ENCODE measurements around the gene NFX1. TPM values are rescaled to one million over a fixed set of nuclear protein-coding genes. Genes with fewer than 3 reads are reported as not detected.

NFX1 gene
- total and polyA plus RNA-seq, 10 of the 15 experiments (the other 5 are each of a cell fraction or from before 2014, with no cell fraction given) = 11.9 to 45.1 (median 36.1) TPM

GRCh38 chr9:33273972-33274328 is 16.4 kb upstream of the NFX1 start (continued):
- TF ChIP-seq MTA3 (IDR thresholded peaks at IDR 0.05; ENCODE audit: borderline replicate concordance, low read length) (no peak), KLF5 (IDR thresholded peaks at IDR 0.05; ENCODE audit: partially characterized antibody) (no peak), SUZ12 (IDR thresholded peaks at IDR 0.05; ENCODE audit: unreplicated experiment) (no peak), ZNF622 (IDR thresholded peaks at IDR 0.05) (no peak), RELB (IDR thresholded peaks at IDR 0.05; ENCODE audit: low read depth) (no peak), ZNF207 (IDR thresholded peaks at IDR 0.05; ENCODE audit: borderline replicate concordance) (no peak), KDM1A (IDR thresholded peaks at IDR 0.05; ENCODE audit: borderline replicate concordance) (no peak), SKIL (IDR thresholded peaks at IDR 0.05; ENCODE audit: low read depth, poor library complexity, severe bottlenecking) (no peak), BRCA1 (IDR thresholded peaks at IDR 0.05; ENCODE audit: low read depth, low read length) (no peak), ZBED1 (IDR thresholded peaks at IDR 0.05; ENCODE audit: borderline replicate concordance) (no peak)

GRCh38 chr9:33277484-33277883 is 12.8 kb upstream of the NFX1 start:
- no peaks in the 10 kb centered on the region; the same call in 1 of the 2 replicates for H3K79me2 ChIP-seq (ENCODE audit: control insufficient read depth, insufficient read depth, low read length)
- H4K20me1 ChIP-seq (ENCODE audit: control insufficient read depth, insufficient read depth) = no peaks in the 10 kb centered on the region
- BruUV-seq (replicated peaks) = no TSS peak
- no peak overlapping the region for H3K4me2 ChIP-seq (ENCODE audit: control insufficient read depth, insufficient read depth)
- no peak for FAIRE-seq
- H2AFZ ChIP-seq (ENCODE audit: control insufficient read depth, low read depth, low read length) = no peak overlapping the region
- no peaks in the 10 kb centered on the region for H3K27me3 ChIP-seq (replicated peaks in 1 of 2; ENCODE audit: control insufficient read depth in 2 of 2, insufficient read depth in 2 of 2, low read length in 1 of 2)
- TF ChIP-seq PKNOX1 (IDR thresholded peaks at IDR 0.05) = peak; percentile 87
- TF ChIP-seq SP1 (IDR thresholded peaks at IDR 0.05; ENCODE audit: low read depth, low read length) = no peak
- intact Hi-C loops (cut with micrococcal nuclease; ENCODE audit: unreplicated experiment) = no loop called here
- ChIA-PET RAD21 (ENCODE audit: unreplicated experiment) (interaction anchor here (1.0 kb wide), 1 partner anchor 9 kb away, joined by 3 read pairs; no protein-coding TSS in a partner anchor), SMC1A (ENCODE audit: uncharacterized antibody, unreplicated experiment) (interaction anchor here (1.2 kb wide), 1 partner anchor 13 kb away, joined by 3 read pairs; the partner anchor contains the start of gene NFX1), POLR2A (no interaction called here), CTCF (interaction anchor here (1.7 to 2.2 kb wide), 2 partner anchors 9 to 10 kb away, joined by 7 to 8 read pairs; no protein-coding TSS in a partner anchor)
- no peak overlapping the region for H3K27ac ChIP-seq (ENCODE audit: control insufficient read depth, insufficient read depth)
- 98% methylated on average over 4 of the region's 4 CpGs for WGBS (ENCODE audit: insufficient coverage, insufficient replicate concordance, low lambda C conversion rate, missing lambda C conversion rate)
- H3K36me3 ChIP-seq (ENCODE audit: control insufficient read depth in 2 of 2, insufficient read depth in 2 of 2, low read length in 1 of 2) = peaks cover 5 to 49% of the 10 kb centered on the region in 2 experiments
- H3K9ac ChIP-seq (ENCODE audit: control insufficient read depth, insufficient read depth, low read length) = no peak overlapping the region
- H3K4me3 ChIP-seq = no peak overlapping the region
- H3K4me1 ChIP-seq (ENCODE audit: control insufficient read depth, insufficient read depth, low read length) = no peaks in the 10 kb centered on the region
- in situ Hi-C loops (cut with MboI) = no loop called here
- no peak for ATAC-seq
- H3K9me3 ChIP-seq (replicated peaks; ENCODE audit: control insufficient read depth, insufficient read depth, low read length) = no peaks in the 10 kb centered on the region
- DNase-seq (ENCODE audit: low read depth, low spot score) = no peak

All from GM12878 (cell line).